ENCODE measurements around the gene DLGAP1.

DLGAP1 gene

DNA sequence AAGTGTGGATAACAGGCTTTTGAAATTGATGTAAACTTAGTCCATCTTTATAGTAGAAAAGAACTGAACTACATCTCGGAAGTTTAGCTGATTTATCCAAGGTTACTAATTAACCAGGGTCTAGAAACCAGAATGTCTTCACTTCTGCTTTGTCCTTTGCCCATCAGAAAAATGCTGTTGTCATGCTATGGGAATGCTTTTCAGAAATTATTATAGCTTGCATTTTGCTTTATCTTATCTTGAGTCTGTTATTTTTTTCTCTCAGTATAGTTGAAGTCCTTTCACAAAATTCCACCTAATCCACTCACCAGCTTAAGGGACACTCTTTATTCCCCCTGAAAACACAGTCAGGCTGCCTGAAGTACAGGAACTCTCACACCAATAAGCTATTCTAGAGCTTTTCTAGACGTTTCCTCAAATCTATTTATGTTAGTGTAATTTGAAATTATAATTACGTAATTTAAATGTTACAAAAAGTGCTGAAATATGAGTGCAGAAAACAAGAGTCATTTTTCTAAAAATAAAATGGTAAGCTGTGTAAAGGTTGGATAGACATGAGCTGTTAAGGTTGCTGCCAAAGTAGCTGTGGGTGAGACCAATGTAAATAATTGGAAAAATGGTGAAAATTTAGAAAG is 548.9 kb downstream of the DLGAP1 start:
- no peak for DNase-seq (ENCODE audit: low read depth in 1 of 2, low spot score in 1 of 2)

GRCh38 chr18:3903337-3903736 is 551.8 kb downstream of the DLGAP1 start:
- DNase-seq (ENCODE audit: low read depth in 1 of 2, low spot score in 1 of 2): no peak

GRCh38 chr18:3902676-3903075 is 552.4 kb downstream of the DLGAP1 start:
- no peak for DNase-seq (ENCODE audit: low read depth in 1 of 2, low spot score in 1 of 2)

DNA sequence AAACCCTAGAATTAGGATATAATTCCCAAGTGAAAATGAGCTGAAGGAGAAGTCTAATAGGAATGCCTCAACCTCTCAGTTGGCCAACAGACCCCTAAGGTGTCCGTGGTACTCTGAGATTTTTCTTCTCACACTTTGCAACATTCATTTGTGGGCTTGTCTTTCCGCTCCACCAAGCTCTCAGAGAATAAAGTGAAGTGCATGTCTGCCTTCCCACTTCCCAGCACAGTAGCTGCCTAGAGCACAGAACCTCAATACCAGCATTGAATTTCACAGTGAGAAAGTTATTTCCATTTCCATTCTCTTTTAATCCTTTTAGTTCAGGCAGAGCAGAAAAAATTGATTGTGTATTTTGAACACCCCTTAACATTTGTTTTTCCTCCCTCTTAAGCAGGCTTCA is 553.3 kb downstream of the DLGAP1 start:
- no peak for DNase-seq (ENCODE audit: low read depth in 1 of 2, low spot score in 1 of 2)

DNA sequence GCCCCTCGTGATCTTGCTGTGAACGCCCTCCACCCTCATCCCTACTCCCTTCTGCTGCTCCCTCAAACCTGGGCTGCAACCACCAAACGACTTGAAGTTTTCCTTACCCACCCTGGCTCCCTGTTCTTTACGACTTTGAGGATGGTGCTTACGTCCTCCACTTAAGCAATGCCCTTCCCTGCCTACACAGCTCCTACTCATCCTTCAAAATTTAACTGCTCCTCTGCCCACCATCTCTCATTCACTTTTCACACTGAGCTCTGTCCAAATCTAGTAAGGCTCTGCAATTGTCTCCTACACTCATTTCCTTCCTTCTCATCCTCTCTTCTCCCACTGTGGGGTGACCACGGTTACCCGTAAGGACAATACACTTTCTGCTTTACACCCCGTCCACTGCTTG is 554.1 kb downstream of the DLGAP1 start:
- DNase-seq (ENCODE audit: low read depth in 1 of 2, low spot score in 1 of 2): no peak

- DNase-seq (ENCODE audit: low read depth in 1 of 2, low spot score in 1 of 2): no peak
These were observed 554.8 kb downstream of the DLGAP1 start for GRCh38 chr18:3900327-3900726.

- DNase-seq (ENCODE audit: low read depth in 1 of 2, low spot score in 1 of 2): no peak
These were observed 556.1 kb downstream of the DLGAP1 start for GRCh38 chr18:3898861-3899613.

- DNase-seq (ENCODE audit: low read depth in 1 of 2, low spot score in 1 of 2): no peak
These were observed 563.0 kb downstream of the DLGAP1 start for GRCh38 chr18:3892152-3892551.

DNA sequence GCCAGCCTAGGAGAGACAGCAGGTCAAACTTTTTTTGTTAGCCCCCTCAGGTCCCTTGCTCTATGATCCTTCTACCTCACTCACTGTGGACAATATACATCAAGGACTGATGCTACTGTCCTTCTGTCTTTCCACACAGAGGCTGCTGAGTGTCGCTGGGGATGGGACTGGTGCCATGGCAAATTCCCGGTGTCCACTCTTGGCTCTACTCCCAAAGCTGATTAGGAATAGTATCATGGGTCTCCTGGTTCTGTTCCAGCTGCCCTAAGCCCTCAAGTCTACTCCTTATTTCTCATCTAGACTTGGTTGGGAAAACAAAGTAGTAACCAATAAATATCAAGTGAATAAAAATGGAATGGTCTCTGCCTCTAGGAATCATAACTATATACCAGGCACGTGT is 563.9 kb downstream of the DLGAP1 start:
- no peak for DNase-seq (ENCODE audit: low read depth in 1 of 2, low spot score in 1 of 2)

- DNase-seq (ENCODE audit: low read depth in 1 of 2, low spot score in 1 of 2): no peak
These were observed 565.3 kb downstream of the DLGAP1 start for GRCh38 chr18:3889803-3890202.

GRCh38 chr18:3889121-3889520 is 566.0 kb downstream of the DLGAP1 start:
- DNase-seq (ENCODE audit: low read depth in 1 of 2, low spot score in 1 of 2): no peak

- no peak for DNase-seq (ENCODE audit: low read depth in 1 of 2, low spot score in 1 of 2)
These were observed 568.4 kb downstream of the DLGAP1 start for GRCh38 chr18:3886575-3887322.

- DNase-seq (ENCODE audit: low read depth in 1 of 2, low spot score in 1 of 2): no peak
These were observed 569.8 kb downstream of the DLGAP1 start for GRCh38 chr18:3885209-3885792.

GRCh38 chr18:3879836-3880120 is 575.3 kb downstream of the DLGAP1 start:
- DNase-seq (ENCODE audit: low read depth in 1 of 2, low spot score in 1 of 2): no peak

GRCh38 chr18:3879114-3879835 is 575.8 kb downstream of the DLGAP1 start:
- no peak for DNase-seq (ENCODE audit: low read depth in 1 of 2, low spot score in 1 of 2)

DNA sequence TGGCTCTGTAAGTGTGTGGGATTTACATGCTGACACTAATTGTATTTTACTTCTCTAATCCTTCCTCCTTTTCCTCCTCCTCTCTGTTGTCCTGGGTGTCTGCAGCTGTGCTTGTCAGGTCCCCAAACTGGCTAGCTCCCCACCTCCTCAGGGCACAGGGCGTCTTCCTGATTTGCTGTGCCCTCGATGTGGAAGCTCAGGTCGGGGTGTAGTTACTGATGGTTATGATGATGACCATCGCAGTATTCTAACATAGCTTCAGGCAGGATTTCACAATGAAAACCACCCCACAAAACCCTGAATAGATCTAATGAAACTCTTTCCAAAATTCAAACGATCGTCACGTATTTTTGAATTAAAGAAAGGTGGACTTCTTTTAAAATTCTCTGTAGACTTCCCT is 576.7 kb downstream of the DLGAP1 start:
- DNase-seq (ENCODE audit: low read depth in 1 of 2, low spot score in 1 of 2): no peak

- DNase-seq (ENCODE audit: low read depth in 1 of 2, low spot score in 1 of 2): no peak
These were observed 577.4 kb downstream of the DLGAP1 start for GRCh38 chr18:3877678-3878077.

- no peak for DNase-seq (ENCODE audit: low read depth in 1 of 2, low spot score in 1 of 2)
These were observed 579.1 kb downstream of the DLGAP1 start for GRCh38 chr18:3875961-3876360.

- no peak for DNase-seq (ENCODE audit: low read depth in 1 of 2, low spot score in 1 of 2)
These were observed 579.7 kb downstream of the DLGAP1 start for GRCh38 chr18:3875376-3875775.

DNA sequence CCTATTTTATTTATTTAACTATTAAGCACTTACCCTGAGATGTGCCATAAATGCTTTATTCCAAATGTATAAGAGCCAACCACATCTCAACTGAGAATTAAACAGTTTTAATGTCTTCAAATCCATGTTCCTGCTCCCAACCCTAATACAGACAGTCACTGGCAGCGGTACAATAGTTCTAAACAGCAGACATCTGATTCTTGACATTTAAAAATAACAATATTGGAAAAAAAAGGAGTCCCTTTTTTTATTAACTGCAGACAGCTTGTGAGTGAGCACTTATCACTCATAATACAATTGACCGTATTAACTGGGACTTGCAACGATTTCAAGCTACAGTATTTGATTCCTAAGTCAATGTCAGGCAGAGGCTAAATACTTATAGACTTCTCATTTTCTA is 580.5 kb downstream of the DLGAP1 start:
- DNase-seq (ENCODE audit: low read depth in 1 of 2, low spot score in 1 of 2): no peak

DNA sequence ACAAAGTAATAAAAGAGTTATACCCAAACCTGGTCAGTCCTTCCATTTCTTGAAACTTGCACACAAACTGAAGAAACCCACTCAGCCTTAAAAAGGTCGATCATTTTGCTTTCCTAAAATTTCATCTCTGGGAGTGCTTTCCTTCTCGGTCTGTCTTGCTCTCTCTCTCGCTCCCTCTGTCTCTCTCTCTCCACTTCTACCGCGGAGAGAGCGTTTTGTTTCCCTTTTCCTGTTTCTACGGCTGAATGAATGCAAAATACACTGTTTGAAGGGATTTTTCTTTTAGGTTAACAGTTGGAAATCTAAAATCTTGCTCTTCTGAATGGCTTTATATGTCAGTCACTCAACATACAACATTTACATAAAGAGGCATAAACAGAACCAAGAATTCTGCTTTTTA is 581.0 kb downstream of the DLGAP1 start:
- DNase-seq (ENCODE audit: low read depth in 1 of 2, low spot score in 1 of 2): no peak

Data from stimulated activated CD4-positive, alpha-beta T cell treated with anti-CD3 and anti-CD28 coated beads, Interleukin-15, amount 100 ng/mL, for 1 hour (primary cell).